Neutrophil (primary cell): Measurements from ENCODE around the gene ADGRD1.

ENCODE experiments used
- H3K27ac ChIP-seq: fragments of 200-600 bp; sonication (generic); 2 replicates; pipeline ENCODE4 v1.5.1; 2016; ENCODE audit warnings: mild to moderate bottlenecking, moderate library complexity
- H3K27me3 ChIP-seq: fragments of 200-600 bp; sonication (generic); 2 replicates; pipeline ENCODE4 v1.6.0; 2016; ENCODE audit warnings: mild to moderate bottlenecking
- H3K36me3 ChIP-seq: fragments of 200-600 bp; sonication (generic); 2 replicates; pipeline ENCODE4 v1.5.1; 2017
- H3K4me1 ChIP-seq, 2 experiments: fragments of 200-600 bp in 1 of 2; sonication (generic) in 1 of 2; 1 replicate in 1 of 2; 2 replicates in 1 of 2; pipeline versions ENCODE4 v1.5.1 to v1.6.1; 2013 to 2016; ENCODE audit warnings: low read depth in 1 of 2, low read length in 1 of 2, mild to moderate bottlenecking in 1 of 2, moderate library complexity in 1 of 2; ENCODE audit not compliant: control insufficient read depth in 1 of 2, insufficient read depth in 1 of 2
- H3K4me3 ChIP-seq, 2 experiments: fragments of 200-600 bp in 1 of 2; sonication (generic) in 1 of 2; 1 replicate in 1 of 2; 2 replicates in 1 of 2; pipeline ENCODE4 v1.5.1; 2013 to 2016; ENCODE audit warnings: low read depth in 1 of 2, low read length in 1 of 2, mild to moderate bottlenecking in 1 of 2, moderate library complexity in 1 of 2
- H3K9me3 ChIP-seq: fragments of 200-600 bp; sonication (generic); 2 replicates; pipeline ENCODE4 v1.5.1; 2016
- TF ChIP-seq, protein P1 (sequence below): fragments of 200-600 bp; sonication (generic); IDR thresholded peaks from 2 replicates; pipeline ENCODE4 v1.5.1; 2016; ENCODE audit warnings: antibody characterized with exemption

The ADGRD1 gene

DNA sequence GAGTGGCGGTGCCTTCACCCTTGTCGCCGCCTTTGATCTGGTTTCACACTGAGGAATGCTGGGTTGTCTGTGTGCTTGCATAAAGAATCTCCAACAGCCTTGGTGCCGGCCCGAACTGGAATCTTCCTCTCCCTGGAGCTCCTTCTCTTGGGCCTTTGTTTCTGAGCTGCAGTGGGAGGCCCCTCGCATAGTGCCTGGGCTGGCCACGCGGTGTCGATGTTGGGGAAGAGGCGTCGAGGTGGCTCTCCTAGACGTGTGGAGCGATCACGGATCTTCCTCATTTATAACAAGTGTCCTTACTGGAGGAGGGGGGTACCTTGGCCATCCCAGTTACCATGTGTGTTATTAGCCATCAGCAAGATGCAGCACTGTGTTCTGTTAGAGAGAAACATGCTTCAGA, 60.6 kb downstream of the ADGRD1 start:
- H3K36me3 ChIP-seq = no peaks in the 10 kb centered on the region
- H3K27ac ChIP-seq = no peak overlapping the region
- no peaks in the 10 kb centered on the region for H3K4me1 ChIP-seq
- no peaks in the 10 kb centered on the region for H3K27me3 ChIP-seq
- no peaks in the 10 kb centered on the region for H3K9me3 ChIP-seq
- TF ChIP-seq, protein P1, sequence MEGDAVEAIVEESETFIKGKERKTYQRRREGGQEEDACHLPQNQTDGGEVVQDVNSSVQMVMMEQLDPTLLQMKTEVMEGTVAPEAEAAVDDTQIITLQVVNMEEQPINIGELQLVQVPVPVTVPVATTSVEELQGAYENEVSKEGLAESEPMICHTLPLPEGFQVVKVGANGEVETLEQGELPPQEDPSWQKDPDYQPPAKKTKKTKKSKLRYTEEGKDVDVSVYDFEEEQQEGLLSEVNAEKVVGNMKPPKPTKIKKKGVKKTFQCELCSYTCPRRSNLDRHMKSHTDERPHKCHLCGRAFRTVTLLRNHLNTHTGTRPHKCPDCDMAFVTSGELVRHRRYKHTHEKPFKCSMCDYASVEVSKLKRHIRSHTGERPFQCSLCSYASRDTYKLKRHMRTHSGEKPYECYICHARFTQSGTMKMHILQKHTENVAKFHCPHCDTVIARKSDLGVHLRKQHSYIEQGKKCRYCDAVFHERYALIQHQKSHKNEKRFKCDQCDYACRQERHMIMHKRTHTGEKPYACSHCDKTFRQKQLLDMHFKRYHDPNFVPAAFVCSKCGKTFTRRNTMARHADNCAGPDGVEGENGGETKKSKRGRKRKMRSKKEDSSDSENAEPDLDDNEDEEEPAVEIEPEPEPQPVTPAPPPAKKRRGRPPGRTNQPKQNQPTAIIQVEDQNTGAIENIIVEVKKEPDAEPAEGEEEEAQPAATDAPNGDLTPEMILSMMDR = no peak
- no peak overlapping the region for H3K4me3 ChIP-seq

DNA sequence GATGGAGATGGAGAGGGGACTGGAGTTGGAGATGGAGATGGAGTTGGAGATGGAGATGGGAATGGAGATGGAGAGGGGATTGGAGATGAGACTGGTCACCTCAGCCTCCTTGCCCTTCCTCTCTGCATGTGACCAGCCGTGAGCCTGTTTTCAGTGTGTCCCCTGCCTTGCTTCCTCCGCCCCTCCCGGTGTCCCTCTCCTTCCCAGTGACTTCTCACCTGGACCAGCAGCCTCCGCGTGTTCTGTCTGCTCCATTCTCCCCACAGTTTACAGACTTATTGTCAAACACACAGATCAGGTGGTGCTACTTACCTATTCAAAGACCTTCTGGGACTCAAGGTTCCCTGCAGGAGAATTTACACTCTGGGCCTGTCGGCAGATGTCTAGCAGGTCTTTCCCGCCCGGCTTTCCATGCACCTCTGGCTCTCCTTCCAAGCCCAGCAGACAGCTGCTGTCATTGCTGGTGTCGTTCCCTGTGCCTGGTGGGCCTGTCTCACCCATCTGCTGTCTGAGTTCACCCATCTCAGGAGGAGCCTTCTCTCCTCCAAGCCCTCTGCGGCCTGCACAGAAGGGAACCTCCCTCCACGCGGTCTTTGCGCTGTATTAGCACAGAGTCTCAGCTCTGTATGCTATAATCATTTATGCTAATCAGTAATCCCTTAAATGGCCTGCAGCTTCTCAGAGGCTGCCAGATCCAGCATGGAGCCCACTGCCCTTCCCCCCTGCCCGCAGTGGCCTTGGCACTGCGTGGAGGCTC, 62.1 kb downstream of the ADGRD1 start:
- H3K27me3 ChIP-seq = no peaks in the 10 kb centered on the region
- TF ChIP-seq, protein P1 = no peak
- no peak overlapping the region for H3K27ac ChIP-seq
- H3K9me3 ChIP-seq = no peaks in the 10 kb centered on the region
- no peaks in the 10 kb centered on the region for H3K36me3 ChIP-seq
- no peak overlapping the region for H3K4me3 ChIP-seq
- no peaks in the 10 kb centered on the region for H3K4me1 ChIP-seq

GRCh38 chr12:131017477-131017991, 63.8 kb downstream of the ADGRD1 start:
- Histone ChIP-seq H3K27me3 (no peaks in the 10 kb centered on the region), H3K27ac (no peak overlapping the region), H3K4me1 (no peaks in the 10 kb centered on the region), H3K4me3 (no peak overlapping the region), H3K9me3 (no peaks in the 10 kb centered on the region), H3K36me3 (no peaks in the 10 kb centered on the region)
- TF ChIP-seq, protein P1 = no peak

DNA sequence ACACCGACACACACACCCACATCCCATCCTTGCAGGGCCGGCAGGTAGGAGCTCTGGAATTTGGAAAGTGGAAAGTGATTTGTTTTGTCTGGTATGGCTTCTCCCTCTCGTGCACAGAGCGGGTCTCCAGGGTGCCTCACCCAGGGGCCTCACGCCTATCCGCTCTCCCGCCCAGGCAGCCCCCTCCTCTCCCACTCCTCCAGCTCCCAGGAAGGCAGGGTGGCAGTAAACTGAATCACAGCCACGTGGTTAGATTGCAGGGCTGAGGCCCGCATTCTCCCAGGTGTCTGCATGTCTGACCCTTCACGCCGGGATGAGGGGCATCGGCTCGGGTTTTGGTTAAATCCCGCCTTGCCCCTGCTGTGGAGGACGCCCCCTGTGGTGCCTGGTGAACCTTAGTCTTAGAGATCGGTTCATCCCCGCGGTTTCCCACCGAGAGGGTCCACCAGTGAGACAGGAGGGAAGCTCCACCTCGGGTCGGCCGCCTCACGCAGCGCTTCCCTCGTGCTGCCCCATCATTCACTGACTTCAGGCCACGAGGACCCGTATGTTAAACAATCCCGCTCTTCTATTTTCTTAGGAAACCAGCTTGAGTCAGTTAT, 64.4 kb downstream of the ADGRD1 start:
- Histone ChIP-seq H3K4me3 (no peak overlapping the region), H3K27ac (no peak overlapping the region), H3K4me1 (no peaks in the 10 kb centered on the region), H3K27me3 (no peaks in the 10 kb centered on the region), H3K9me3 (no peaks in the 10 kb centered on the region), H3K36me3 (no peaks in the 10 kb centered on the region)
- TF ChIP-seq, protein P1 = no peak

- Histone ChIP-seq H3K27ac (no peak overlapping the region), H3K4me3 (no peak overlapping the region), H3K27me3 (no peaks in the 10 kb centered on the region), H3K36me3 (no peaks in the 10 kb centered on the region), H3K4me1 (no peaks in the 10 kb centered on the region), H3K9me3 (no peaks in the 10 kb centered on the region)
- TF ChIP-seq, protein P1 = no peak
Measured at GRCh38 chr12:131018808-131019397, 65.2 kb downstream of the ADGRD1 start.
